HG02759 (cell line): ENCODE results near the gene HOXB6.

ENCODE experiments used
- ATAC-seq: cut with Tn5 transposase; IDR thresholded peaks from one replicate; pipeline ENCODE4 v1.9.1; 2021; ENCODE audit warnings: mild to moderate bottlenecking, moderate library complexity; ENCODE audit not compliant: unreplicated experiment

The HOXB6 gene

GRCh38 chr17:48586355-48587258, 18.2 kb downstream of the HOXB6 start:
- ATAC-seq: no peak

GRCh38 chr17:48584223-48584741, 20.5 kb downstream of the HOXB6 start:
- ATAC-seq: no peak

- ATAC-seq: no peak
Measured at GRCh38 chr17:48583708-48584222, 21.0 kb downstream of the HOXB6 start.

- no peak for ATAC-seq
Measured at GRCh38 chr17:48582750-48583069, 22.1 kb downstream of the HOXB6 start.

GRCh38 chr17:48579760-48580554, 24.8 kb downstream of the HOXB6 start:
- no peak for ATAC-seq

GRCh38 chr17:48579471-48579759, 25.4 kb downstream of the HOXB6 start:
- no peak for ATAC-seq

- ATAC-seq: peak; percentile 31
Measured at GRCh38 chr17:48578616-48579470, 25.9 kb downstream of the HOXB6 start.

- ATAC-seq: peak; percentile 58
Measured at GRCh38 chr17:48577946-48578615, 26.7 kb downstream of the HOXB6 start, which contains the start of gene HOXB4. HOXB4 (minus strand) TSS chr17:48578350; CDS start chr17:48578319, 31 bp downstream.

GRCh38 chr17:48577330-48577945, 27.3 kb downstream of the HOXB6 start:
- peak; percentile 8 for ATAC-seq

- ATAC-seq: no peak
Measured at GRCh38 chr17:48576479-48577309, 28.1 kb downstream of the HOXB6 start.

- no peak for ATAC-seq
Measured at GRCh38 chr17:48575673-48576478, 28.9 kb downstream of the HOXB6 start.

GRCh38 chr17:48575066-48575582, 29.7 kb downstream of the HOXB6 start:
- no peak for ATAC-seq

GRCh38 chr17:48574505-48575065, 30.2 kb downstream of the HOXB6 start:
- ATAC-seq: no peak

GRCh38 chr17:48571826-48572417, 32.9 kb downstream of the HOXB6 start:
- ATAC-seq: no peak

- ATAC-seq: no peak
Measured at GRCh38 chr17:48571024-48571818, 33.6 kb downstream of the HOXB6 start.

- no peak for ATAC-seq
Measured at GRCh38 chr17:48570325-48571023, 34.3 kb downstream of the HOXB6 start.
